ENCODE data around the gene MATN1.

Gene MATN1

GRCh38 chr1:30753118-30753517 is 29.7 kb upstream of the MATN1 start:
- DNase-seq: no peak
- TF ChIP-seq GATA1 (IDR thresholded peaks at IDR 0.05; ENCODE audit: low read depth, low read length) (no peak), POLR2A (IDR thresholded peaks at IDR 0.05; ENCODE audit: low read length) (no peak)

- no peak for DNase-seq
- TF ChIP-seq POLR2A (IDR thresholded peaks at IDR 0.05; ENCODE audit: low read length): no peak
- no peak for TF ChIP-seq GATA1 (IDR thresholded peaks at IDR 0.05; ENCODE audit: low read depth, low read length)
Measured at GRCh38 chr1:30752651-30752908, 29.2 kb upstream of the MATN1 start.

GRCh38 chr1:30751830-30752650 is 28.7 kb upstream of the MATN1 start:
- DNase-seq: no peak
- TF ChIP-seq POLR2A (IDR thresholded peaks at IDR 0.05; ENCODE audit: low read length): no peak
- no peak for TF ChIP-seq GATA1 (IDR thresholded peaks at IDR 0.05; ENCODE audit: low read depth, low read length)

GRCh38 chr1:30750731-30751291 is 27.4 kb upstream of the MATN1 start:
- DNase-seq: no peak
- no peak for TF ChIP-seq POLR2A (IDR thresholded peaks at IDR 0.05; ENCODE audit: low read length)
- no peak for TF ChIP-seq GATA1 (IDR thresholded peaks at IDR 0.05; ENCODE audit: low read depth, low read length)

GRCh38 chr1:30749691-30750583 is 26.6 kb upstream of the MATN1 start:
- no peak for DNase-seq
- TF ChIP-seq GATA1 (IDR thresholded peaks at IDR 0.05; ENCODE audit: low read depth, low read length) (no peak), POLR2A (IDR thresholded peaks at IDR 0.05; ENCODE audit: low read length) (no peak)

- TF ChIP-seq GATA1 (IDR thresholded peaks at IDR 0.05; ENCODE audit: low read depth, low read length) (no peak), POLR2A (IDR thresholded peaks at IDR 0.05; ENCODE audit: low read length) (no peak)
- no peak for DNase-seq
Measured at GRCh38 chr1:30748699-30749401, 25.5 kb upstream of the MATN1 start.

GRCh38 chr1:30748098-30748698 is 24.8 kb upstream of the MATN1 start:
- TF ChIP-seq GATA1 (IDR thresholded peaks at IDR 0.05; ENCODE audit: low read depth, low read length) (no peak), POLR2A (IDR thresholded peaks at IDR 0.05; ENCODE audit: low read length) (peak; percentile 39)
- peak; percentile 23 to 31 for DNase-seq

- DNase-seq: no peak
- TF ChIP-seq POLR2A (IDR thresholded peaks at IDR 0.05; ENCODE audit: low read length) (no peak), GATA1 (IDR thresholded peaks at IDR 0.05; ENCODE audit: low read depth, low read length) (no peak)
Measured at GRCh38 chr1:30747033-30748008, 23.9 kb upstream of the MATN1 start.

GRCh38 chr1:30746212-30747032 is 23.0 kb upstream of the MATN1 start:
- TF ChIP-seq POLR2A (IDR thresholded peaks at IDR 0.05; ENCODE audit: low read length) (no peak), GATA1 (IDR thresholded peaks at IDR 0.05; ENCODE audit: low read depth, low read length) (no peak)
- DNase-seq: no peak

GRCh38 chr1:30745834-30746208 is 22.4 kb upstream of the MATN1 start:
- no peak for TF ChIP-seq GATA1 (IDR thresholded peaks at IDR 0.05; ENCODE audit: low read depth, low read length)
- TF ChIP-seq POLR2A (IDR thresholded peaks at IDR 0.05; ENCODE audit: low read length): no peak
- DNase-seq: no peak

GRCh38 chr1:30745156-30745833 is 21.9 kb upstream of the MATN1 start:
- no peak for DNase-seq
- no peak for TF ChIP-seq GATA1 (IDR thresholded peaks at IDR 0.05; ENCODE audit: low read depth, low read length)
- TF ChIP-seq POLR2A (IDR thresholded peaks at IDR 0.05; ENCODE audit: low read length): no peak
